GM21619 (cell line): ENCODE measurements around the gene COPE.
"Not testable (repeated sequence)": the region's sequence is repeated elsewhere in the genome, so short reads cannot be mapped to it uniquely, and the experiment has no call there.

ENCODE experiments used
- ATAC-seq: cut with Tn5 transposase; IDR thresholded peaks from one replicate; pipeline ENCODE4 v1.9.1; 2021; ENCODE audit not compliant: unreplicated experiment

Gene COPE

DNA sequence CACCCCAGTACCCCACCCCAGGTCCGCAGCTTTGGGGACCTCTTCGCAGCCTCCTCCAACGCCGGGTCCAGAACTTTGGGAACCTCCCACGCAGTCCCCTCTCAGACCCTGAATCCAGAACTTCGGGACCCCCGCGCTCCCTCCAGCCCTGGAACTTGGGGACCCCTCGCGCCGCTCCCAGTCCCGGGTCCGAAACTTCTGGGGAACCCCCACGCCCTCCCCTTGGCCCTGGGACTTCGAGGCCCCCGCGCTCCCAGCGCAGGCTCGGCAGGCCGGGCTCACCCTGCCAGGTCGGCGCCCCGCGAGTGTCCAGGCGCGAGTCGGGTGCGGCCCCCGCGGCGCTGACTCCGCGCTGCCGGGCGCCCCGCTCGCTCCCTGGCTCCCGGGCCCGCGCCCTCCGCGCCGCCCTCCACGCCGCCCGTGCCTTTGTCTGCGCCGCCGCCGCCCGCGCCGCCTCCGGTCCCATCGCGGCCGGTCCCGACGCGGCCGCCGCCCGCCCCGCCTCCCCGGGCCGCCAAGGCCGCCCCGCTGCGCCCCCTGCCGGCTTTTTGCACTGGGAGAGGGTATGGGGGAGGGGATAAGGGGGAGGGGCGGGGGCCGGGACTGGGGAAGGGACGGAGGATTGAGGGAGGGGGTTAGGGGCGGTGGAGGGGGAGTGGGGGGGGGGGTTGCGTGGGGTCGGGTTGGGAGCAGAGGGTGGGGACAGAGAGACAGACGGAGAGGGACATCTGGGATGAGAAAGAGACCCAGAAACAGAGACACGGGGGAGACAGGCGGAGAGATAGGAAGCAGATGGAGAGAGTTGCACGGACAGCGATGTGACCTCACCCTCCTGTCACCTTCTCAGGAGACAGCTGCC, 21.8 kb upstream of the COPE start, which contains the start of gene HOMER3:
Gene HOMER3, minus strand, starts transcription at position 449 of the 859 bp plus-strand sequence. CDS start 2,235 bp downstream, outside the sequence.
- ATAC-seq: no peak

GRCh38 chr19:18939922-18940768, 21.0 kb upstream of the COPE start:
- ATAC-seq: no peak

GRCh38 chr19:18939163-18939562, 20.0 kb upstream of the COPE start:
- ATAC-seq: no peak

- no peak for ATAC-seq
Observed at GRCh38 chr19:18933297-18933696, 14.1 kb upstream of the COPE start.

- no peak for ATAC-seq
Observed at GRCh38 chr19:18932216-18932841, 13.1 kb upstream of the COPE start.

DNA sequence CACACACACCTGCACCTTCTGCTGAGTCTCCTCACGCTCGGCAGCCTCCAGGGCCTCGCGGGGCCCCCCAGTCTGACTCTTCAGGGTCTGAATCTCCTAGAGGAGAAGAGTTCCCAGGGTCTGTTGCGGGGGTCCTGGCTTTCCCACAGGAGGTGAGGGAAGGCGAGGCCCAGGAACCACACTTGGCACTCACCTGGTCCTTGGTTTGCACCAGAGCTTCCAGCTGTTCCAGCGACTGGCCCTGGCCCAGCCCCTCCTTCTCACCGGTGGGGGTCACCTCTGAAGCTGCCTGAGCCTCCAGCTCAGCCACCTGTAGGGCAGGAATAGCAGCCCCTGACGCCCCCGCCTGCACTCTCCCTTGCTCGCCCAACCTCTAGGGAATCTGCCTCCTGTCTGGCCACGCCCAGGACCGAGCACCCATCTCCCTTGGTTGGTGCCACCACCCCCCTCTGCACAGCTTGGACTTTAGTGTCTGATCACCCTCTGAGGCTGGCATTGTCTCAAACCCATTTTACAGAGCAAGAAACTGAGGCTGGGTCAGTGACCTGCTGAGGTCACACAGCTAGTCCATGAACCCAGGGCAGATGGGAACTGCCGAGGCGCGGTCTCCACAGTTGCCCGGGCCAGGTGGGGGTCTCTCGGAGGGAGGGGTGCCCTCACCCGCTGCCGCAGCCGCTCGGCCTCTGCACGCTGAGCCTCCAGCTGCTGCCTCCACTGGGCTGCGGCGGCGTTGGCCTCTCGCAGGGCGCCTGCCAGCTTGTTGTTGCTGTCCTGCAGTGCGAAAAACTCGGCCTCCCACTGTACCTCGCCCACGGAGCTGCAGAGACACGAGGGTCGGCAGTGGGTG, 12.4 kb upstream of the COPE start:
- no peak for ATAC-seq

DNA sequence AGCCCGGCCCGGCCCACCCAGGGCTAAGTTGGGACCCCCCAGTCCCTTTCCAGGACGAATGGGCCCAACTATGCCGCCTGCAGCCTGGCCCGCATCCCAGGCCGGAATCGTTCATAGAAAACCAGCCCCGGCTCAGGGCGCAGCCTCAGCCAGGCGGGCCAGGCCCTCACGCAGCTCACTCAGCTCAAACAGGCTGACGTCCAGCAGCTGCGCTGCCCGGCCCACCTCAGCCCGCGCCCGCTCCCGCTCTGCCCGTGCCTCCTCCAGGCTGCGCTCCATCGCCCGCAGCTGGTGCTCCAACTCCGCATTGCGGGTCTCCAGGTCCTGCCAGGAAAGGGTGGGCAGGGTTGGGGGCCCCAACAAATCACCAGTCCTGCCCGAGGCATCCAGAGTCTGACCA, 10.1 kb upstream of the COPE start:
- no peak for ATAC-seq

- no peak for ATAC-seq
Observed at GRCh38 chr19:18928018-18928805, 9.0 kb upstream of the COPE start.

GRCh38 chr19:18924684-18925213, 5.6 kb upstream of the COPE start:
- ATAC-seq: no peak

GRCh38 chr19:18922228-18922985, 3.2 kb upstream of the COPE start:
- ATAC-seq: no peak

GRCh38 chr19:18921593-18921992, 2.4 kb upstream of the COPE start:
- no peak for ATAC-seq

DNA sequence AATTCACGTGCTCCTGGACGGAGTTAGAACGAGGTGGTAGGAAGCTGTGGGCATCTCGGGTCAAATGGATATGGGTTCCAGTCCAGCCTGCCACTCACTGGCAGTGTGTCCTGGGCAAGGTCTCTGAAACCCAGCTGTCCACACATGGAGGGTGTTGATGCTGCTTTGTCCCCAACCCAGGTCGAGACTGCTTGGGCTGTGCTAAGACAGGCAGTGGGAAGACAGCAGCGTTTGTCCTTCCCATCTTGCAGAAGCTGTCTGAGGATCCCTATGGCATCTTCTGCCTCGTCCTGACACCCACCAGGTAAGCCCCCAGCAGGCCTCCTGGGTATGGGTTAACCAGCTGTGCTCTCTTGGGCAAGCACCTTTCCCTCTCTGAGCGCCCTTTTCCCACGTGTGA, 1.2 kb upstream of the COPE start:
- no peak for ATAC-seq

DNA sequence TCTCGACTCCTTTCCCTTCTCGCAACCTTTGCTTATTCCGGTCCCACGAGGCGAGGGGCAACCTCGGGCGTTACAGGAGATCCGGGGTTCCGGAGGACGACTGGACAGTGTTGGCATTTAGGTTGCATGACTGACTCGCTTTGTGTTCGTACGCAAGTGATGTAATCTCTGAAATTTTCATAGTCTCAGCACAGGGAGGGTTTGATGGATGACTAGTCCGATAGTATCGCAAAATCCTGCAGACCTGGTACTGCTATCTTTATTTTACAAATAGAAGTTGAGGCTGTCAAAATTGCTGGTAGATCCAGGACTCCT, 670 bp upstream of the COPE start:
- ATAC-seq: no peak

- not testable (repeated sequence) for ATAC-seq
Observed at GRCh38 chr19:18917593-18917992, 1.6 kb downstream of the COPE start.

GRCh38 chr19:18915639-18916038, 3.5 kb downstream of the COPE start:
- ATAC-seq: no peak

- no peak for ATAC-seq
Observed at GRCh38 chr19:18913466-18913865, 5.7 kb downstream of the COPE start.

- ATAC-seq: no peak
Observed at GRCh38 chr19:18912933-18913332, 6.3 kb downstream of the COPE start.

DNA sequence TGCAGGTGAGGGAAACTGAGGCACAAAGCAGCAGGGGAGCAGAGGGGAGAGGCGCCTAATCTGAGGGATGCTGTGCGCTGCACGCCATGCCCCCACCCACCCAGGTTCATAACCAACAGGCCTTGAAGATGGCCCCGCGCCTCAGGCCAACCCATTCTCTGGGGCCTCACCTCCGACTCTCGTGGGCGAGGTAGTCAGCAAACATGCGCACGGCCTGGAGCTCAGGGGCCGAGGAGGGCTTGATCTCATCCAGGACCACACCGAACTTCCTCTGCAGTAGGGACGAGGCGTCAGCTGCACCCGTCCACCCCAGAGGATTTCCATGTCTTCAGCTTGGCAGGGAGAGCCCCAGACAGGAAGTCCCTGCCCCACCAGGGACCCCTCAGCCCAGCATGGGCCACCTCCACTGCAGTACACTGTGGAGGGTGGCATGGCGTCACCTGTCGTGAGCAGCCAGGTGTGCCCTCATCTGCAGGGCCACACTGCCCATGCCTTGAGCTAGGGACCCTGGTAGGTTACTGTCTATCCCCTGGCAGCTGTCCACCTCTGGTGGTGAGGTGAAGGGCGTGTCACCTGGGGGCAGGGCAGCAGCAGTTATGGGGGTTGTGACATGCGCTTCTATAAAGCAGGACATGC, 8.3 kb downstream of the COPE start:
- no peak for ATAC-seq

- ATAC-seq: no peak
Observed at GRCh38 chr19:18910010-18910409, 9.2 kb downstream of the COPE start.
